GM21723 (cell line): ENCODE results near the gene SCAMP4.

Source experiments
- ATAC-seq: cut with Tn5 transposase; IDR thresholded peaks from one replicate; pipeline ENCODE4 v1.9.1; 2021; ENCODE audit warnings: mild to moderate bottlenecking, moderate library complexity; ENCODE audit not compliant: unreplicated experiment

SCAMP4 gene

GRCh38 chr19:1955171-1956121 is 50.2 kb downstream of the SCAMP4 start:
- no peak for ATAC-seq

- no peak for ATAC-seq
These were observed 50.9 kb downstream of the SCAMP4 start for GRCh38 chr19:1956122-1956494.

GRCh38 chr19:1956868-1957492 is 51.8 kb downstream of the SCAMP4 start:
- ATAC-seq = no peak

GRCh38 chr19:1957562-1958248 is 52.5 kb downstream of the SCAMP4 start:
- no peak for ATAC-seq

- ATAC-seq = no peak
These were observed 54.9 kb downstream of the SCAMP4 start for GRCh38 chr19:1959928-1960589.

GRCh38 chr19:1961000-1961883 is 56.0 kb downstream of the SCAMP4 start:
- no peak for ATAC-seq

- ATAC-seq = no peak
These were observed 57.5 kb downstream of the SCAMP4 start for GRCh38 chr19:1962674-1963073.

GRCh38 chr19:1967087-1967608 is 61.9 kb downstream of the SCAMP4 start:
- ATAC-seq = no peak

GRCh38 chr19:1968279-1969175 is 63.3 kb downstream of the SCAMP4 start:
- no peak for ATAC-seq

GRCh38 chr19:1969176-1970002 is 64.2 kb downstream of the SCAMP4 start:
- ATAC-seq = no peak

- ATAC-seq = no peak
These were observed 65.0 kb downstream of the SCAMP4 start for GRCh38 chr19:1970003-1970805.

GRCh38 chr19:1970806-1971502 is 65.8 kb downstream of the SCAMP4 start:
- no peak for ATAC-seq

- no peak for ATAC-seq
These were observed 69.4 kb downstream of the SCAMP4 start for GRCh38 chr19:1974381-1975161.

- no peak for ATAC-seq
These were observed 69.9 kb downstream of the SCAMP4 start for GRCh38 chr19:1975162-1975480.
